Peyer's patch (tissue), 4 donors: ENCODE measurements around the gene UNC93B1.

Experiments used
- POLR2A ChIP-seq, 2 donors: fragments of 450-650 bp; IDR thresholded peaks; one replicate each; pipeline ENCODE4 v1.5.1; 2017; ENCODE audit warnings: antibody characterized with exemption in 2 of 2, mild to moderate bottlenecking in 2 of 2, moderate library complexity in 2 of 2
- TF ChIP-seq, protein P1 (sequence below), 6 experiments: fragments of 450-650 bp in 4 of 6; fragments of 200-600 bp in 2 of 6; sonication (generic) in 1 of 6; IDR thresholded peaks; one replicate each; pipeline ENCODE4 v1.5.1; 2017 to 2019; ENCODE audit warnings: antibody characterized with exemption in 6 of 6, mild to moderate bottlenecking in 3 of 6, moderate library complexity in 1 of 6

DNA sequence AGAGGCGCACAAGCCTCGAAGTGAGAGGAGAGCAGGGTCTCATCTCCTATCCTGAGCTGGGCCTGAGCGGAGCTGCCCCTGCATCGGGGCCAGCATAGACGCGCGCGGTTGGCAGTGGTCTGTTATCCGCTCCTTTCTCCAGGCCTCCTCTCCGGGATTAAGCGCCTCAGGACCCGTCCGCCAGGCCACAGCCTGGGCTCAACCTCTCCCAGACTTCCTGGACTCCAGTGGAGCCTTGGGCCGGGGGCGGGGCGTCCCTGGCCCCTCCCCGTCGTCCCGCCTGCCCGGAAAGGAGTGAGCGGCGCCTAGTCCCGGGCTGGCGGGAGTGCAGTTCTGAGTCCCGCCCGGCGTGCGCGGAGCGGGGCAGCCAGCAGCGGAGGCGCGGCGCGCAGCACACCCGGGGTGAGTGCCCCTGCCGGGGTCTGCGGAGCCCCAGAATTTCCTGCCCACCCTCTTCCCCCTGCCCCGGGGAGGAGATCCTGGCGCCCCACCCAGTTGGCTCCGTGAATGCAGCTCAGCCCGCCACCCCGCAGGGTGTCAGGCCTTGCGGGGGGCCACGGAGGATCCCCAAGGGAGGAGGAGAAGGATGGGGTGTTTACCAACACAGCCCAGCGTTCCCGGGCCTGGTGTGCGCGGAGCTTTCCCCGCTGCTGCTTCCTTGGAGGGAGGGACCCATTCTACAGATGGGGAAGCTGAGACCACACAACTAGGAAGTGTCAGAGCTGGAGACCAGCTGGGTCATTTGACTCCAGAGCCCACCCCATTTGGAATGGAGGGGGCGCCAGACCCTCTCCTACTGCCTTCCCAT lies 35.0 kb upstream of the UNC93B1 start, which contains the start of gene TCIRG1:
- TF ChIP-seq, protein P1, sequence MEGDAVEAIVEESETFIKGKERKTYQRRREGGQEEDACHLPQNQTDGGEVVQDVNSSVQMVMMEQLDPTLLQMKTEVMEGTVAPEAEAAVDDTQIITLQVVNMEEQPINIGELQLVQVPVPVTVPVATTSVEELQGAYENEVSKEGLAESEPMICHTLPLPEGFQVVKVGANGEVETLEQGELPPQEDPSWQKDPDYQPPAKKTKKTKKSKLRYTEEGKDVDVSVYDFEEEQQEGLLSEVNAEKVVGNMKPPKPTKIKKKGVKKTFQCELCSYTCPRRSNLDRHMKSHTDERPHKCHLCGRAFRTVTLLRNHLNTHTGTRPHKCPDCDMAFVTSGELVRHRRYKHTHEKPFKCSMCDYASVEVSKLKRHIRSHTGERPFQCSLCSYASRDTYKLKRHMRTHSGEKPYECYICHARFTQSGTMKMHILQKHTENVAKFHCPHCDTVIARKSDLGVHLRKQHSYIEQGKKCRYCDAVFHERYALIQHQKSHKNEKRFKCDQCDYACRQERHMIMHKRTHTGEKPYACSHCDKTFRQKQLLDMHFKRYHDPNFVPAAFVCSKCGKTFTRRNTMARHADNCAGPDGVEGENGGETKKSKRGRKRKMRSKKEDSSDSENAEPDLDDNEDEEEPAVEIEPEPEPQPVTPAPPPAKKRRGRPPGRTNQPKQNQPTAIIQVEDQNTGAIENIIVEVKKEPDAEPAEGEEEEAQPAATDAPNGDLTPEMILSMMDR (IDR thresholded peaks at IDR 0.05) = peak in 4 of 6 experiments; percentile 16 to 42 (median 32)
- TF ChIP-seq POLR2A (IDR thresholded peaks at IDR 0.05) = peak; percentile 95 to 98
